Left forelimb (tissue), 1 donor: ENCODE results near the gene C2CD4B.

ENCODE experiments used
- DNase-seq: peaks from one replicate; pipeline ENCODE4 v3.0.0-alpha.2; 2018; ENCODE audit warnings: low spot score

The C2CD4B gene

DNA sequence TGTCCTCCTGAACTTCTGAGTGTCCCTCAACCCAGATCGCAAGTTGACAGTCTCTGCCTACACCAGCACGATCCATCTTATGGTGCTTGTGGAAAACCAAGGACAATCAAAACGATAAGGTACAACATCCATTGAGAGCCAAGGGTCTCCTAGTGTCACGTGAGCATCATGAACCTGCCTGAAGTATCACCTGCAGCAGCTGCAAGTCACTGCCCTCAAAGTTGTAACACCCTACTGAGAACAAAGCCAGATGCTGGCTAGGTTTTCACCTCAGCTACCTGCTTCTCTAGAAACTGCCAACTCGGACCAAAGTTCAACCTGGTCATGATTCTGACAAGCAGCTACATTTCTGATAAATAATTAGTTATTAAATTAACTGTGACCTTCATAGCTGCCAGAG is 17.5 kb downstream of the C2CD4B start:
- DNase-seq, result no peak

- DNase-seq, result no peak
Measured at GRCh38 chr15:62147149-62147548, 17.9 kb downstream of the C2CD4B start.

- DNase-seq, result no peak
Measured at GRCh38 chr15:62145015-62145735, 19.9 kb downstream of the C2CD4B start.

DNA sequence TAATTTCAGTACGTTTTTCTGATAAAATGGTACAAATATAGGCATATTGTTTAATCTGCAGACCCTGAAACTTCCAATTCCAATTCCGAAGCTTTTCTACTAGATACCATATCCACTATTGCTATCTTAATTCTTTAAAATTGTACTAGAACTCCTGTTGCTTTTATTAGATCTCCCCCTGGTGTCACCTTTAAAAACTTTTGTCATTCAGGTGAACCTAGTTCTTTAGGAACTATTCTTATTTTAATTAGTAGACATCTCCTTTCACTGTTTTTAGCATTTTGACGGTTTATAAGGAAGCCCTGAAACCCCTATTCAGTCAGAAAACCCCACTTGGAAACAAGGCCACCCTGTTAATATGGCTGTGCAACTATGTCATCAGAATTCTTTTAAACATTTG is 22.3 kb downstream of the C2CD4B start:
- no peak for DNase-seq

GRCh38 chr15:62141643-62142588 is 23.2 kb downstream of the C2CD4B start:
- DNase-seq, result no peak

GRCh38 chr15:62141200-62141599 is 23.9 kb downstream of the C2CD4B start:
- no peak for DNase-seq

- no peak for DNase-seq
Measured at GRCh38 chr15:62138124-62138523, 27.0 kb downstream of the C2CD4B start.

DNA sequence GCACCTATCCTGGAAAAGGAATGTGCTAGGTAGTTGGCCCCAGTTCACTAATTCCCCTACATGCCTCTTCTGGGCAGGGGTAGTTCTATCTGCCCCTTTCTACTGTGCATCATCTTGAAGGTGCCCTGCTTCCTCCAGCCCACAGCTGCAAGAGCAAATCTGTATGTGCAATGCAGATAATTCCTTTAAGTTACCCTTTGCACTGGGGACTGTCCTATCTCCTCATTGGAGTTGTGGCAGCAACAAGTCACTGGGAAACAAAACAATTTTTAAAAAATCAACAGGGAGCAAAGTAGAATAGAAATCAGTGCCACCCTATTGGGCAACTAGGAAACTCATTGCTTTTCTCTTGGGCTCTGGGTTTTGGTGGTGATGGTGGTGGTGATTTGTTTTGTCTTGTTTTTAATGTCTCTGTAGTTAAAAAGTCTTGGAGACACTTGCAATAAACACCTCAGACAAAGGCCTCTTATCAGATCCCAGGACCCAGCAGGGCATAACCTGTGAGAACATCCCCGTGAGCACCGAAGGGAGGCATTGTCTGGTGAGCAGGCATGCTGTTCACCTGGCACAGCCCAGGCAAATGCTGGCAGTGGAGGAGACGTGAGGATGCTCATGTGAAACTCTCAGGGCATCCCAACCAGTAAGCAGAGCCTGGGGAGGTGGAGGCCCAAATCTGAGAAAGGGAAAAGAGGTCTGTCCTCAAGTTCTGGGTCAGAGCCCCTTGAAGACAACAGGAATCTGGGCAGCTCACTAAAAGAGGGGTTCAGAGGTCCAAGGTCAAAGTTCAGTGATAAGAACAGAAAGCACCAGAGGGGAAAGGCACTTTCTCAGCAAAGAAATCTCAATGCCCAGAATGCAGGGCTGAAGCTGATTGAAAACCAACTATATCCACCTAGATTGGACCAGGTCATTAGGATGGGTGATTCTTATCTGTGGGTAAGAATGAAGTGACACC is 27.9 kb downstream of the C2CD4B start:
- no peak for DNase-seq

DNA sequence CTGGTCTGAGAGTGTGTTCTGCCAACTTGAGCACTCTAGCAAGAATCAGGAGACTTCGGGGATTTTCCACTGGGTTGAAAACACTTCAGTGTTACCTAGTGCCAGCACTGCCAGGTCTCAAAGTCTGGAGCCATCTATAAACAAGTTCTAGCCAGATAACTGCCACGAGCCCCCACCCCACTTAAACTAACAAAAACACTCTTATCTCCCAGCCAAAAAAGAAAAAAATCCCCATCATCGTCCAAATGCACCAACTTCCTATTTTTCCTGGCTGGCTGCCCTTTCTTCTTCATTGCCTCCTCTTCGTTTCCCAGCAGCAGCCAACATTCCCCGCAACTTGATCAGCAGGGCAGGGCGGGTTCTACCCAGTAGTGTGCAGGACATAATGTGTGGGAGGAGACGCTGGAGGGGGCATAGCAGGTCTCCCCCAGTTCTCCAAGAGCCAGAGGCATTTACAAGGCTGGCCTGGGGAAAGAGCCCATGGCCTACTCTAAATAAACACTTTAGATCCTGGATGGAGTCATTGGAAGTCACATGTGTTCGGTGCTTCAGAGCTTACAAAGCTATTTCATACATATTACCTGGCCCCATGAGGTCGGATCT is 29.5 kb downstream of the C2CD4B start:
- no peak for DNase-seq

GRCh38 chr15:62133141-62133540 is 31.9 kb downstream of the C2CD4B start:
- no peak for DNase-seq

GRCh38 chr15:62128916-62129315 is 36.2 kb downstream of the C2CD4B start:
- no peak for DNase-seq

GRCh38 chr15:62126364-62126763 is 38.7 kb downstream of the C2CD4B start:
- no peak for DNase-seq

- no peak for DNase-seq
Measured at GRCh38 chr15:62125773-62126172, 39.3 kb downstream of the C2CD4B start.

- no peak for DNase-seq
Measured at GRCh38 chr15:62124973-62125303, 40.1 kb downstream of the C2CD4B start.

DNA sequence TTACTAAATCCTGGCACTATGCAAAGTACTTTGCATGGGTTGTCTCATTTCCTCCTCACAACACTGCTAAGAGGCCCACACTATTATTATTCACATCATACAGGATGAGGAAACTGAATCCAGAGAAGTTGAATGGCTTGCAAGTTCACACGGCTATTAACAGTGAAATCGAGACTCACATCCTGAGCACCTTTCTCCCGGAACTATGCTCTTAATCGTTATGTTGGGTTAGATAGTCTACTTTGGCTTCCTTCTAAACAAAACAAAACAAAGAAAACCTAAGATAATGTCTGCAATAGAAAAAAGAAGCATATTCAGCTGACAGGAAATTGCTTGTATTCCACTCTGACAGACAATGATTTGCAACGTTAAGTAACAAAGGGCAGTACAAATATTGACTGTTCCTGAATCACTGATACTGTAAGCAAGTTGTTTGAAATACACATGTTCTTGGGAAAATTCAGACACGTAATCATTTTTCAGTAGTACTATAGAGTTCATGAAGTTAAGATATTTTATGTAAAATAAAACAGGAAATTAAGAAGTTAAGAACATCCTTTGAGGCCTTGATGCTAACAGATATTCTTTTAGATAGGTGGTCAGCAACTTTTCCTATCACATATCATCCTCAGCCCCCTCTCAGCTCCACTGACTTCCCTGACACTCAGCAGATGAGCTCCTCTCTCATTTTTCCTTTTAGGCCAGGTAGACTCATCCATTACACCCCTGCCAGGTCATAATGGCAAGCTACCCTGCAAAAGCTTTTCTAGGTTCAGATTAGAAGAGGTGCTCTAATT is 40.7 kb downstream of the C2CD4B start:
- DNase-seq, result no peak

- no peak for DNase-seq
Measured at GRCh38 chr15:62122249-62122648, 42.8 kb downstream of the C2CD4B start.

- DNase-seq, result no peak
Measured at GRCh38 chr15:62121273-62122015, 43.6 kb downstream of the C2CD4B start.

GRCh38 chr15:62120776-62121175 is 44.3 kb downstream of the C2CD4B start:
- no peak for DNase-seq

DNA sequence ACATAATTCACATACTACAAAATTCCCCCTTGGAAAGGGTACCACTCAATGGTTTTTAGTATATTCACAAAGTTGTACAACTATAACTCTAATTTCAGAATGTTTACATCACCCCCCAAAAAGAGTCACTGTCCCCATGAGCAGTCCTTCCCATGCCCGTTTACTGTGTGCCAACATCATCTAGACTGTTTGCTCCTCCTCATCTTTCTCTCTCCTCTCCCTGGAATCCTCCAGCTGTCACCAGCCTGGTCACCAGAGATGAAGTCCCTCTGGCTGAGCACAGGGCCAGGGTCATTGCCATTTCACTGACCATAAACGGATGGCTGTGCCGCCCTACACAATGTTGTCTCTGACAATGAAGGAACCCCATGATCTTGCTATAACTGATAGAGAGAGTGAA is 45.2 kb downstream of the C2CD4B start:
- no peak for DNase-seq

DNA sequence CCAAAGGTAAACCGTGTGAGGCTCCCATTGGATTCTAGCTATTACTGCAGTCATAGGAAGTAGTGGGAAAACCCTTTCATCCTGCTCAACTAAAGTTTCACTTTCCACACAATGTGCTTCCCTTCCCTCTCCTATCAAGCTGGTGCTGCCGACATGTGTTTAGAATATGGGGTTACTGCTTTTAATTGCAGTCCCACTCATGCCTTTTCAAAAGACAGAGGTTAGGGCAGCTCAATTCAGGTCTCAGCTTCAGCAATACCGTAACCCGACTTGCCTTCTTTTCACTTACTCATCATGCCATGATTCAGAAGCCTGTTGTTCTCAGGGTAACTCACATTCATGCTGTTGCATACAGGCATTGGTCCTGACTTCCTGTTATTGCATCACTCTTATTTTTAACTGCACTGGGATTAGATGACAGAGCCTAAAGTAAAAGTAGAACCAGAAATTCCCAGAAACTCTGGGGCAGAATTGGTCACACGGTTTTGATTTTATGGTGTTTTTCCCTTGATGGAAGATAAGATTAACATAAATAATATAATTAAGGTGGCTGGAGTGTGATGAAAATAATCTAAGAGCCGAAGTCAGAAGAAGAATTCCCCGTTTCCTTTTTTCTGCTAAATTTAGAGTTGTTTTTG is 45.7 kb downstream of the C2CD4B start:
- DNase-seq, result no peak
